LoVo (cell line): ENCODE measurements around the gene IMP4.
"Not testable (repeated sequence)": the region's sequence is repeated elsewhere in the genome, so short reads cannot be mapped to it uniquely, and the experiment has no call there.

Experiments used
- DNase-seq: peaks from one replicate; pipeline ENCODE4 v3.0.0-alpha.2; 2016; ENCODE audit warnings: low spot score

The IMP4 gene, protein sequence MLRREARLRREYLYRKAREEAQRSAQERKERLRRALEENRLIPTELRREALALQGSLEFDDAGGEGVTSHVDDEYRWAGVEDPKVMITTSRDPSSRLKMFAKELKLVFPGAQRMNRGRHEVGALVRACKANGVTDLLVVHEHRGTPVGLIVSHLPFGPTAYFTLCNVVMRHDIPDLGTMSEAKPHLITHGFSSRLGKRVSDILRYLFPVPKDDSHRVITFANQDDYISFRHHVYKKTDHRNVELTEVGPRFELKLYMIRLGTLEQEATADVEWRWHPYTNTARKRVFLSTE

DNA sequence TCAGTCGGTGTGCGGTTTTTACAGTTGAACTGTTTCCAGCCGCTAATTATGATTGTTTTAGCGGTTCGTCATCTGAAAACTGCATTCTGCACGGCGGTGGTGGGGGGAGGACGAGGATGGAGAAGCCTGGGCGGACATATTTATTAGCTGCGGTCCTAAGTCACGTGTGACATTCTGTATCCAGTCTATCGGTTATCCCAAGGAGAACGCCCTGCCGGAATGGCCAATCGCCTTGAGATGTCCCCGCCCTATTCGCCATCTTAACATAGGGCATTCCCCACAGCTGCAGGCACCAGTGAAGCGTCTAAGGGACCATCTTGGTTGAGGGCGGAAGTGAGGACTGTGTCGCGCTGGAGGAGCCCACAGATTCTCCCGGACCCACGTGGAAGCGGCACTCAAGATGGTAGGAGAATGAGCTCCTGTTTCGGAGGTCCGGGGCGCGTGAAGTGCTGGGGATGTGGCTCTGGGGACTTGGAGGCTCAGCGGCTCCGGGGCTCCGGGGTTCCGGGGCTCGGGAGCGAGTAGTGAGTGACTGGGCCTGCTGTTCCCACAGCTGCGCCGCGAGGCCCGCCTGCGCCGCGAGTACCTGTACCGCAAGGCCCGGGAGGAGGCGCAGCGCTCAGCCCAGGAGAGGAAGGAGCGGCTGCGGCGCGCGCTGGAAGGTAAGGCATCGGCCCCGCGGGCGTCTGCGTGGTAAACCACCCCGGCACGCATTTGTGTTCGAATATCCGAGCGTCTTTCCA is at the start of gene IMP4:
Gene IMP4, plus strand, starts transcription at position 365 of the 743 bp plus-strand sequence. Its CDS starts 36 bp downstream, at position 401.
- peak; percentile 98 for DNase-seq

DNA sequence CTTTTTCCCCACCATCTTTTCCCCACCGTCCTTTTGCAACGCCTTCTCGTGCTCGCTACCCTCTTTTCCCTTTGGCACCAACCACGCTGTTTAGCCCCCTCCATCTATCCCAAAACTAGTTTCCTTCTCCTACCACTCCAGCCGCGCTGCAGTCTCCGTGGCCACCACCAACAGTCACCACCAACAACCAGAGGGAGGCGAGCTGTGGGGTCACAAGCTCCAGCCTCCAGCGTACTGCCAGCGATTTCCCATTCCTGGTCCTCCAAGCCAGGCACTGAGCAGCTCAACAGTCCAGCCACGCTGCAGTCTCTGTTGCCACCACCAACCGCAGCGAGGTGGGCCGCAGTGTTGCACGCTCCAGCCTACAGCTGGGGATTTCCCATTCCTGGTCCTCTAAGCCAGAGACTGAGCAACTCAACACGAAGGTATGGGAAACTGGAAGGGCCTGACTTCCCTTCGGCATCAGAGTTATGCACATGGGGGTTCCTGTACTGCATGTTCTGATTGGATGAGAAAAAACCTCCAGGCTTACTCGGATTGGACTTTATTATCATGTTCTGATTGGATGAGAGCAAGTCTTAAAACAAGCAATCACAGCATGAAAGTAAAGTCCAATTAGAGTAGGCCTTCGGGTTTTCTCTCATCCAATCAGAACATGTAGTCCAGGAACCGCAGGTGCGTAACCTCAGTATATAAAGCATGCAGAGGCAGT is 42.3 kb upstream of the IMP4 start:
- DNase-seq = no peak

DNA sequence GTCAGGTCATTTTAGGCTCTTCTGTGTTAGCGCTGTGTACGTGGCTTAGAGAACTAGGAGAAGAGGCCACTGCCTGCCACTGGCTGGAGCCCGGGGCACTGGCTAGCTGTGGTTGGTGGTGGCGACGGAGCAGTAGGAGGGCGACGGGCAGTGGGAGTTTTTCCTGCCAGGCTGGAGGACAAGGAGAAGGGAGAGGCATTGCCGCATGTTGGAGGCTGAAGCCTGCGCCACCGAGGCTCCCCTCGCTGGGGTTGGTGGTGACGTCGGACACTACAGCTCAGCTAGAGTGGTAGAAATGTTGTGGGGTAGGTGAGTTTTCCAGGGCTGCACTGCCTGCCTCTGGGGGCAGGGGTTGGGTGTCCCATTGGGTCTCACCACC is 41.7 kb upstream of the IMP4 start:
- no peak for DNase-seq

DNA sequence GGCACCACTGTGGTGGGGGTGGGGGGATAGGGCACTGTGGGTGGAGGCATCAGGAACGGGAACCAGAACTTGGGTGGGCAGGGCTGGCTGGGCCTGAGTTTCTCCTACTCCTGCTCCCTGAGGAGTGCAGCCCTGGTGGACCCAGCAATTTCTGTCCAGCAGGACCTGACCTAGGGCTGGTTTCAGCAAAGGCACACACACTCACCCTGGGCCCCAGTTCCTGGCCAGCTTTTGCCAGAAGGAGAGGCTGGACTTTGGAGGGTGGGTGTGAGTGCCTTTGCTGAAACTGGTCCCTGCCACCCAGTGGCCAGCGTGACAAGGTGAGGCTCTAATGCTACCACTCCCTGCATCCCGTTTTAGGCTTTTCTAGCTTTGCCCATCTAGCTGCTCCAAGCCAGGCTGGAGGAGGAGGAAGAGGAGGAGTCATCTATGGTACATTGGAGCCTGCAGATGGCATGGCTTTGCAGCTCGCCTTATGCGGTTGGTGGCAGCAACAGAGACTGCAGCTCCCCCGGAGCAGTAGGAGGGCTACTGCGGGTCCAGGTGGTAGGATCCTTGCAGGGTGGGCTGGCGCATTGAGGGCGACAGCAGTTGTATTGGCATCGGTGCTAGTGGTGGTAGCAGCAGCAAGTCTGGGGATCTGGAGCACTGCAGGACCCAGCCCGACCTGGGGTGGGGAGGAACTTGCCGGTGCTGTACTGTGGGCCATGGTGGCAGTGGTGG is 40.4 kb upstream of the IMP4 start:
- DNase-seq = no peak

- DNase-seq = no peak
Measured at GRCh38 chr2:130303169-130303568, 39.5 kb upstream of the IMP4 start.

GRCh38 chr2:130304726-130305125 is 38.0 kb upstream of the IMP4 start:
- DNase-seq = no peak

GRCh38 chr2:130307850-130308249 is 34.8 kb upstream of the IMP4 start:
- no peak for DNase-seq

- DNase-seq = no peak
Measured at GRCh38 chr2:130310881-130311280, 31.8 kb upstream of the IMP4 start.

DNA sequence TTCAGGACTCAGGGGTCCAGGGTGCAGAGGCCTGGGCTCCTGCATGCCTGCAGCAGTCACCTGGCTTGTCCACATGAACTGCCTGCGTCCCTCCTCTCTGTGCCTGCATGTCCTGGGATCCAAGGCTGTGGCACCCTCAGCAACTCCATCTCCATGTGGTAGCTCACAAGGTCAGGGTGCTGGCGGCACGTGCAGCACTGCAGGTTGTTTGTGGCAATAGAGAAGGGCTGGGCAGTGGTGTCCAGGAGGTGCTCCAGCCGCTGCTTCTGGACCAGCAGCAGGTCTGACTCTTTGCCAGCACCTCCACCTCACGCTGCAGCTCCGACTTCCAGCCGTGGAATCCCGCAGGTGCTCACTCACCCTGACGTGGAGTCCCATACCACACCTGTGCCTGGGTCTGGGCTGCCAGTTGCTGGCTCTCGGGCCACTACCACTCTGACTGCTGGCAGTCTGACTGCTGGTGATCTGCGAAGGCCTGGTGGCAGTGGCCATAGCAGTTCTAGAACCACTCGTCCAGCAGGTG is 28.8 kb upstream of the IMP4 start:
- DNase-seq = no peak

- DNase-seq = no peak
Measured at GRCh38 chr2:130314377-130314776, 28.3 kb upstream of the IMP4 start.

GRCh38 chr2:130316596-130316995 is 26.1 kb upstream of the IMP4 start:
- DNase-seq = no peak

DNA sequence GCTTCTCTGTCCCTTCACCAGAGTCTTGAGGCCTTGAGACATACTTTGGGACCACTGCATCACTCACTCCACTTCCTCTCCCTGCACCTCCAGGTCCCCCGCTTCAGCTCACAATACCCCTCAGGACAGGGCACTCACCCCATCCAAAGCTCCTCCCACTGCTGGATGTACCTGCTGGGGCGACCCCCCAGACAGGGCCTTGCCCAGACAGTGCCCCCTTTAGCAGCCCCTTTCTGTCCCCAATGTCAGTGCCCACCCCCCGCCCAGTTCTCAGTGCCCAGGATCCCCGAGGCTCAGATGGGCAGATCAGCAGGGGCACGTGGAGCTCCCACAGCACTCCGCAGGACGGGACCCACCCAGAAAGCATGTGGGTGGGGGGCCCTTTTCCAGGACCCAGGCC is 23.8 kb upstream of the IMP4 start:
- DNase-seq = no peak

- no peak for DNase-seq
Measured at GRCh38 chr2:130319536-130319935, 23.2 kb upstream of the IMP4 start.

- peak; percentile 41 for DNase-seq
Measured at GRCh38 chr2:130327703-130328527, 14.8 kb upstream of the IMP4 start.

DNA sequence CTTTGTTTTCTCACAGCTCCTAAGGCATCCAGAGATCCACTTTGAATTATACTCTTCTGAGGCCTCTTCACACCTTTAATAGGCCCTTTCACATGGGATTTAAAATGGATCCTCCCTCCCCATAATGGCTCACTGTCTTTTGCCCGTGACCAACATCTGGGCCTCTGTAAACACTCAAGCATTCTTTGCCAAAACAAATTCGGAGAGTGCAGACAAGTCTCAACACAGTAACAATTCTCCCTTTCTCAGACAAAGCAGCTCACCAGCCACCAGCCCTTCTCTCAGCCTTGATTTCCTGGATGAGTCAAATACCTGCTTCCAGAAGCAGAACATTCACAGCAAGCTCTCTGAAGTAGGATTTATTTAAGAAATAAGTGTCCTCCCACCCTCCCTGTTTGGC is 14.0 kb upstream of the IMP4 start:
- DNase-seq = no peak

DNA sequence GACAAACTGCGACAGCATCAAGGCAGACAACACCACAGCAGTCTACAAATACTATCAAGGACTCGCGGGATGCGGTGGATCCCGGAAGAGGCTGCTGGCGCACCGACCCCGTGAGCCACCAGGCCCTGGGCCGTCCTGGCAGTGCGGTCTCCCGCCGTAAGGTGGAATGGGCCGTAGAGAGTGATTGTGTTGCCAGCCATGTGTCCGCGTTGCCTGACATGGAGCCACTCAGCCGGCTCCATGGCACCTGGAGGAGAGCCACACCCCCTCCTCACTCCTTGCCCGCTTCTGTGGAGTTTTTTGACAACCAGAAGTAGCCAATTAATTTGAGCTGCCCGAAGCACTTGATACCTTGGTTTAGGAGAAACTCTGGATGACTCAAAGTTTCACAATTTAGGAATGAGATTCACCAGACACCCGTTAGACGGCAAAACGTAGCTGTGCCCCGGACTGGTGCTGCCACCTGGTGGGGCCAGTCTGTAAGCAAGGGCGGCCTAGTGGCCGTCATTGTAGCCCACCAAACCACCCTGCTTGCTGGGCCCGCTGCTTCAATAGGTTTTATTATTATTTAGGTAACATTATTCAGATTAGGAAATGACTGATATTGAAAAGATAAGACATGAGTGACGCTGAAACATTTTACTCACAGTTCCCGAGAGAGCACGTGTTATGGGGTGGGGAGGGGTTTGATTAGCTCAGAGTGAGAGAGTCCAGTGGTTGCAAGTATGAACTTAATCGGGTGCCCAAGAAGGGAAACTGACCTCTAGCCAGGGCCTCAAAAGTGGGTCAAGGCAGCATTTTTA is 10.2 kb upstream of the IMP4 start:
- peak; percentile 74 for DNase-seq

DNA sequence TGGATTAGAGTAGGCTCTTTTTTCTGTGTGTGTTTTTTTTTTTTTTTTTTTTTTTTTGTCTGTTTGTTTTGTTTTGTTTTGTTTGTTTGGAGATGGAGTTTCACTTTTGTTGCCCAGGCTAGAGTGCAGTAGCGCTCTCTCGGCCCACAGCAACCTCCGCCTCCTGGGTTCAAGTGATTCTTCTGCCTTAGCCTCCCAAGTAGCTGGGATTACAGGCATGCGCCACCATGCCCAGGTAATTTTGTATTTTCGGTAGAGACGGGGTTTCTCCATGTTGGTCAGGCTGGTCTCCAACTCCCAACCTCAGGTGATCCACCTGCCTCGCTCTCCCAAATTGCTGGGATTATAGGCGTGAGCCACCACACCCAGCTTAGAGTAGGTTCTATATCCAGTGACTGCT is 9.4 kb upstream of the IMP4 start:
- DNase-seq = not testable (repeated sequence)

DNA sequence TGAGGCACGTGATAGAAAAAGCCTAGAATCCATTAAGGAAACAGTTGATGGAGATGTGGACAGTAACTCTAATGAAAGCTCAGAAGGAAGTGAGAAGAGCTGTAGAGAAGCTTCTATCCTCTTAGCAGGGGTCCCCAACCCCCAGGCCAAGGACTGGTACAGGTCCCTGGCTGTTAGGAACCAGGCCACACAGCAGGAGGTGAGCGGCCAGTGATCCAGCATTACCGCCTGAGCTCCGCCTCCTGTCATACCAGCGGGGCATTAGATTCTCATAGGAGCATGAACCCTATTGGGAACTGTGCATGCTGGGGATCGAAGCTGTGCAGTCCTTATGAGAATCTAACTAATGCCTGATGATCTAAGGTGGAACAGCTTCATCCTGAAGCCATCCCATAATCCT is 8.7 kb upstream of the IMP4 start:
- DNase-seq = no peak

DNA sequence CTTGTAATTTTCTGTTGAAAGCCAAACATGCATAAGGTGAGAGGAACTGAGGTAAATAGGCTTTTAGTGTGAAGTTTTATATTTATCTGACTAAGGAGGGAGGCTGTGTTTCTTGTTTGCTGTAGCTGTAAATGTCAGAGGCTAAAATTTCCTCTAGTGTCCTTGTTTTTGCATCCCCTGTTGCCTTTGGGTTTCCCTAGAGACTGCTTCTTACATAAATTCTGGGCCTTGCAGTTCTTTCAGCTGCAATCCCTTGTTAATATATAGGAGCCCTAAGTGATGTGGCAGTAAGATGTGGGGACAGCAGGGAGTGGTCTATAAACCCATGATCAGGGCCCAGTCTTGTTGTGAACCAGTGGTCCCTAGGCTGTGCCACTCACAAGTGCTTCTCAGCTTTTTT is 7.5 kb upstream of the IMP4 start:
- no peak for DNase-seq

GRCh38 chr2:130336150-130336876 is 6.4 kb upstream of the IMP4 start:
- no peak for DNase-seq
